GM12878 (cell line): ENCODE data around the gene ZBTB5. TPM values are rescaled to one million over a fixed set of nuclear protein-coding genes. Genes with fewer than 3 reads are reported as not detected.

Experiments used
- ATAC-seq: fragments of 200-7000 bp; cut with Tn5 transposase; 3 replicates; pipeline ENCODE4 v1.9.1; 2020; ENCODE audit warnings: mild to moderate bottlenecking, moderate library complexity
- BruUV-seq: library from RNA; stranded (reverse); fragments of 400-500 nt; replicated peaks from 2 replicates; lab custom pipeline; 2021; lab: Mats Ljungman, UMichigan
- CTCF ChIA-PET: fragments of 300-600 bp; sonication (Branson Sonifier 250); formaldehyde crosslinking; extraction: SDS; loops from one replicate; lab custom pipeline; 2021; ENCODE audit warnings: inconsistent platforms; lab: Yijun Ruan, JAX
- POLR2A ChIA-PET: fragments of 350-600 bp; formaldehyde crosslinking; extraction: SDS; loops from one replicate; lab custom pipeline; 2021; ENCODE audit warnings: inconsistent platforms; lab: Charles Lee
- RAD21 ChIA-PET: fragments of 300-600 bp; sonication (Branson Sonifier 250); formaldehyde crosslinking; loops from one replicate; lab custom pipeline; 2023; ENCODE audit warnings: antibody characterized with exemption; ENCODE audit not compliant: unreplicated experiment; lab: Charles Lee
- SMC1A ChIA-PET: fragments of 300-600 bp; sonication (Branson Sonifier 250); formaldehyde crosslinking; loops from one replicate; lab custom pipeline; 2023; ENCODE audit not compliant: unreplicated experiment, uncharacterized antibody; lab: Charles Lee
- DNase-seq: peaks from one replicate; pipeline ENCODE4 v3.0.0-alpha.2; 2011; ENCODE audit warnings: low read depth, low spot score
- FAIRE-seq: peaks from 3 replicates; lab custom pipeline; 2011; peaks lifted over from hg19 to GRCh38; lab: Jason Lieb, UNC
- H2AFZ ChIP-seq: 2 replicates; pipeline ENCODE4 v1.6.0; 2011; ENCODE audit warnings: low read depth, low read length, control low read depth; ENCODE audit not compliant: control insufficient read depth
- H3K27ac ChIP-seq: 2 replicates; pipeline ENCODE4 v1.5.1; 2011; ENCODE audit warnings: control low read depth; ENCODE audit not compliant: control insufficient read depth, insufficient read depth
- H3K27me3 ChIP-seq, 2 experiments: replicated peaks in 1 of 2; 2 replicates each; pipeline versions ENCODE4 v1.6.0 to v1.6.1; 2011; ENCODE audit warnings: low read length in 1 of 2; ENCODE audit not compliant: control insufficient read depth in 2 of 2, insufficient read depth in 2 of 2
- H3K36me3 ChIP-seq, 2 experiments: 2 replicates each; pipeline ENCODE4 v1.5.1; 2011; ENCODE audit warnings: low read length in 1 of 2; ENCODE audit not compliant: control insufficient read depth in 2 of 2, insufficient read depth in 2 of 2
- H3K4me1 ChIP-seq: 2 replicates; pipeline ENCODE4 v1.6.1; 2011; ENCODE audit warnings: mild to moderate bottlenecking, low read length, moderate library complexity, mixed read lengths; ENCODE audit not compliant: control insufficient read depth, insufficient read depth
- H3K4me2 ChIP-seq: 2 replicates; pipeline ENCODE4 v1.6.0; 2011; ENCODE audit warnings: control low read depth; ENCODE audit not compliant: control insufficient read depth, insufficient read depth
- H3K4me3 ChIP-seq: fragments of 200-600 bp; sonication (generic); 2 replicates; pipeline ENCODE4 v1.5.1; 2016
- H3K79me2 ChIP-seq: 2 replicates; pipeline ENCODE4 v1.6.0; 2011; ENCODE audit warnings: low read length; ENCODE audit not compliant: control insufficient read depth, insufficient read depth
- H3K9ac ChIP-seq: 2 replicates; pipeline ENCODE4 v1.8.0; 2011; ENCODE audit warnings: low read length, control low read depth, mixed read lengths; ENCODE audit not compliant: control insufficient read depth, insufficient read depth
- H3K9me3 ChIP-seq: replicated peaks from 3 replicates; pipeline ENCODE4 v1.5.1; 2011; ENCODE audit warnings: mild to moderate bottlenecking, low read length; ENCODE audit not compliant: control insufficient read depth, insufficient read depth
- H4K20me1 ChIP-seq: 2 replicates; pipeline ENCODE4 v1.6.0; 2011; ENCODE audit not compliant: control insufficient read depth, insufficient read depth
- CBX3 ChIP-seq: fragments of 200-600 bp; sonication (generic); IDR thresholded peaks from 2 replicates; pipeline ENCODE4 v1.6.1; 2016; ENCODE audit warnings: low read depth, borderline replicate concordance
- GABPA ChIP-seq: IDR thresholded peaks from 2 replicates; pipeline ENCODE4 v1.6.1; 2014; ENCODE audit warnings: antibody characterized with exemption, low read depth, mild to moderate bottlenecking, inconsistent platforms
- IRF4 ChIP-seq: IDR thresholded peaks from 2 replicates; pipeline ENCODE4 v1.6.1; 2011; ENCODE audit warnings: low read depth, low read length
- KLF5 ChIP-seq: fragments of 450-650 bp; IDR thresholded peaks from 2 replicates; pipeline ENCODE4 v1.6.1; 2014; ENCODE audit warnings: mild to moderate bottlenecking; ENCODE audit not compliant: partially characterized antibody
- POLR2A ChIP-seq: IDR thresholded peaks from 2 replicates; pipeline ENCODE4 v1.6.1; 2011; ENCODE audit warnings: low read depth, mild to moderate bottlenecking, low read length
- POLR2AphosphoS2 ChIP-seq: IDR thresholded peaks from 2 replicates; pipeline ENCODE4 v1.6.1; 2011; ENCODE audit warnings: low read depth, mild to moderate bottlenecking, low read length, improper control_type of control experiment, moderate library complexity
- SMAD5 ChIP-seq: IDR thresholded peaks from 2 replicates; pipeline ENCODE4 v1.6.1; 2016; ENCODE audit warnings: antibody characterized with exemption, low read depth
- SREBF1 ChIP-seq: IDR thresholded peaks from 2 replicates; pipeline ENCODE4 v1.6.1; 2012; ENCODE audit warnings: mild to moderate bottlenecking, low read length
- SUZ12 ChIP-seq: fragments of 200-600 bp; sonication (generic); IDR thresholded peaks from one replicate; pipeline ENCODE4 v1.6.1; 2018; ENCODE audit warnings: antibody characterized with exemption, mild to moderate bottlenecking; ENCODE audit not compliant: unreplicated experiment
- TARDBP ChIP-seq: IDR thresholded peaks from 2 replicates; pipeline ENCODE4 v1.6.1; 2016; ENCODE audit warnings: borderline replicate concordance
- WGBS: methylation state at CpG from one replicate; pipeline ENCODE4 v1.1.6; 2016; ENCODE audit warnings: low lambda C conversion rate; ENCODE audit not compliant: insufficient replicate concordance, insufficient coverage; ENCODE audit errors: missing lambda C conversion rate; 5-methylcytosine and 5-hydroxymethylcytosine counted together
- in situ Hi-C: fragments of 300-500 bp; cut with MboI; formaldehyde crosslinking; loops from 9 replicates; pipeline ENCODE4 v1.14.3; 2018; ENCODE audit warnings: mixed read lengths
- intact Hi-C: fragments of 100-400 bp; cut with micrococcal nuclease; formaldehyde crosslinking; loops from one replicate; pipeline ENCODE4 v1.14.2; 2022; ENCODE audit not compliant: unreplicated experiment
- polyA plus RNA-seq, 11 experiments: library from polyadenylated mRNA; depleted of rRNA in 4 of 11; unstranded in 6 of 11; stranded (reverse) in 5 of 11; fragments of >200 nt; fragmentation: Nextera tagmentation in 4 of 11; fragmentation: Illumina TruSeq in 1 of 11; extraction: Ambion mirVana in 4 of 11; extraction: Trizol in 1 of 11; gene quantifications; 1 replicate in 1 of 11; 2 replicates in 10 of 11; pipeline versions ENCODE4 v1.2.1 to v1.2.3, GENCODE V29; 2011 to 2016; ENCODE audit warnings: inconsistent platforms in 2 of 11, missing spikeins in 2 of 11, low read depth in 1 of 11
- total RNA-seq, 4 experiments: library from RNA; depleted of rRNA in 3 of 4; stranded (reverse); fragments of >200 nt in 3 of 4; fragmentation: Illumina TruSeq in 1 of 4; extraction: Trizol in 1 of 4; gene quantifications; 2 replicates each; pipeline versions ENCODE4 v1.2.1 to v1.2.3, GENCODE V29; 2013 to 2021
- TF ChIP-seq, protein P1 (sequence below): fragments of 450-650 bp; IDR thresholded peaks from 2 replicates; pipeline ENCODE4 v1.6.1; 2017; ENCODE audit warnings: mild to moderate bottlenecking, moderate library complexity

The ZBTB5 gene
- total and polyA plus RNA-seq, 10 of the 15 experiments (the other 5 are each of a cell fraction or from before 2014, with no cell fraction given), result 1.4 to 32.5 (median 12.1) TPM

DNA sequence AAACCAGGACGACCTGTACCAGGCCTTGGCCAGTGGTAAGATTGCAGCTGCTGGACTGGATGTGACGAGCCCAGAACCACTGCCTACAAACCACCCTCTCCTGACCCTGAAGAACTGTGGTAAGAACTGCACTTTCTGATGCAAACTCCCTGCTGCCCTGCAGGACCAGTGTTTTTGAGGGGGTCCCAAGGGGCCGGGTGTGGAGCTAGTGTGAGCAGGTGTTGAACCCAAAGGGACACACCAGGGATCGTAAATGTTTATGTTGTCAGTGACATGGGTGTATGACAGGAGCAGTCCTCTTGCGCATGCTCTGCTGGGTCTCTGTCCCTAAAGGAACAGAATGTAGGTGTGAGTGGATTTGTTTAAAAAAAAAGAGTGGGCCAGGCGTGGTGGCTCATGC is 33.2 kb downstream of the ZBTB5 start:
- DNase-seq (no peak), FAIRE-seq (no peak), ATAC-seq (no peak)
- H3K27me3 ChIP-seq, result no peaks in the 10 kb centered on the region
- ChIA-PET POLR2A (interaction anchor here (0.6 to 0.9 kb wide), 2 partner anchors 9 to 177 kb away, joined by 3 to 4 read pairs; partner anchors contain the start of gene GRHPR), RAD21 (interaction anchor here (1.3 kb wide), 1 partner anchor 10 kb away, joined by 3 read pairs; the partner anchor contains the start of gene GRHPR), CTCF (no interaction called here), SMC1A (interaction anchor here (1.1 kb wide), 1 partner anchor 17 kb away, joined by 4 read pairs; no protein-coding TSS in a partner anchor)
- H3K36me3 ChIP-seq, result peaks cover 29 to 38% of the 10 kb centered on the region in 2 experiments; a peak in 3 of 4 replicates
- H3K9me3 ChIP-seq, result no peaks in the 10 kb centered on the region
- H3K79me2 ChIP-seq, result no peaks in the 10 kb centered on the region
- H2AFZ ChIP-seq, result no peak overlapping the region
- BruUV-seq, result no TSS peak
- H3K4me1 ChIP-seq, result no peaks in the 10 kb centered on the region
- in situ Hi-C loops (no loop called here), intact Hi-C loops (no loop called here)
- no peak overlapping the region for H3K9ac ChIP-seq
- TF ChIP-seq TARDBP (no peak), SUZ12 (no peak)
- H3K4me3 ChIP-seq, result no peak overlapping the region
- H4K20me1 ChIP-seq, result no peaks in the 10 kb centered on the region
- no peak overlapping the region for H3K4me2 ChIP-seq
- WGBS, result 43% methylated on average over 6 of the region's 6 CpGs
- H3K27ac ChIP-seq, result no peak overlapping the region

DNA sequence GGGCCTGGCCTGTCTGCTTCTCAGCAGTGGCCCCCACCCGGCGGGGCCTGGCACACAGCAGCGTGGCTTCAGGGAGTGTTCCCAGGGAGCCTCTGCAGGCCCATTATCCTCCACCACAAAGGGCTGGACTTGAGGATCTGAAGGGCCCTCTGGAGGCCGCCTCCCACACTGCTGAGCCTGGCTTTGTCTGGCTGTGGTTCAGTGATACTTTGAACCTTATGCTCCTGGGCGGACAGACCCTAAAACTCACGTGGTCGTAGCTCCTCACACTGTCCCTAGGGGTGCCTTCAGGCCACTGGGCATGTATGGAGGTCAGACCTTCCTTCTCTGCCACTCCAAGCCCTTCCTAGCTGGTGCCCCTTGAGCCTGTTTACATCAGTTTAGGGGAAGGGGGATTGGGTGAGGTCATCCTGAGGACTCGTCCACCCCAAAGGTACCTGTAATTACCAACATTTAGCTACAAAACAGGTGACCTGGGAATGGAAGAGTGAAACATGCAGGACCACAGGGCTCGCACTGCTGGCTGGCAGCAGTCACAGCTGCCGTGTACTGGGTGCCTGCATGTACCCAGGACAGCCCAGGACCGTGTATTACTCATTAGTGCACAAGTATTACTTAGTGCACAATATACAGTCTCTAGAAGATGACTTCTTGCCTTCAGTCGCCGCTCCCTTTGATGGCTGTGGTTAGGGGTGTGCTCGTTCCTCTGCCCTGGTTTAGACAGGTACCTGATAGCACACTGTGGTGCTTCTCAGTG is 34.2 kb downstream of the ZBTB5 start:
- Histone ChIP-seq H4K20me1 (0 out of 2 replicates have a peak, but pooled peaks cover under 1% of the 10 kb centered on the region), H2AFZ (no peak overlapping the region), H3K4me1 (no peaks in the 10 kb centered on the region), H3K9me3 (no peaks in the 10 kb centered on the region), H3K27ac (no peak overlapping the region), H3K27me3 (no peaks in the 10 kb centered on the region), H3K36me3 (peaks cover 31 to 42% of the 10 kb centered on the region in 2 experiments; a peak in 3 of 4 replicates), H3K4me3 (no peak overlapping the region), H3K79me2 (no peaks in the 10 kb centered on the region; the same call in 1 of the 2 replicates), H3K4me2 (no peak overlapping the region), H3K9ac (no peak overlapping the region)
- no TSS peak for BruUV-seq
- in situ Hi-C loops (no loop called here), intact Hi-C loops (no loop called here)
- no peak for DNase-seq
- RAD21 ChIA-PET, result no interaction called here
- 91% methylated on average over 14 of the region's 14 CpGs for WGBS
- no peak for FAIRE-seq
- POLR2A ChIA-PET, result interaction anchor here (0.5 to 1.1 kb wide), 4 partner anchors 9 to 178 kb away, joined by 3 read pairs; partner anchors contain the start of gene GRHPR
- SMC1A ChIA-PET, result interaction anchor here (1.1 to 1.2 kb wide), 2 partner anchors 16 to 526 kb away, joined by 4 to 5 read pairs; no protein-coding TSS in a partner anchor
- ATAC-seq, result peak; percentile 31; the same call in 2 of the 3 replicates
- TF ChIP-seq IRF4, result no peak
- 0 out of 2 replicates have a peak, but pooled peaks have one; percentile 28 for TF ChIP-seq POLR2AphosphoS2
- TF ChIP-seq, protein P1, sequence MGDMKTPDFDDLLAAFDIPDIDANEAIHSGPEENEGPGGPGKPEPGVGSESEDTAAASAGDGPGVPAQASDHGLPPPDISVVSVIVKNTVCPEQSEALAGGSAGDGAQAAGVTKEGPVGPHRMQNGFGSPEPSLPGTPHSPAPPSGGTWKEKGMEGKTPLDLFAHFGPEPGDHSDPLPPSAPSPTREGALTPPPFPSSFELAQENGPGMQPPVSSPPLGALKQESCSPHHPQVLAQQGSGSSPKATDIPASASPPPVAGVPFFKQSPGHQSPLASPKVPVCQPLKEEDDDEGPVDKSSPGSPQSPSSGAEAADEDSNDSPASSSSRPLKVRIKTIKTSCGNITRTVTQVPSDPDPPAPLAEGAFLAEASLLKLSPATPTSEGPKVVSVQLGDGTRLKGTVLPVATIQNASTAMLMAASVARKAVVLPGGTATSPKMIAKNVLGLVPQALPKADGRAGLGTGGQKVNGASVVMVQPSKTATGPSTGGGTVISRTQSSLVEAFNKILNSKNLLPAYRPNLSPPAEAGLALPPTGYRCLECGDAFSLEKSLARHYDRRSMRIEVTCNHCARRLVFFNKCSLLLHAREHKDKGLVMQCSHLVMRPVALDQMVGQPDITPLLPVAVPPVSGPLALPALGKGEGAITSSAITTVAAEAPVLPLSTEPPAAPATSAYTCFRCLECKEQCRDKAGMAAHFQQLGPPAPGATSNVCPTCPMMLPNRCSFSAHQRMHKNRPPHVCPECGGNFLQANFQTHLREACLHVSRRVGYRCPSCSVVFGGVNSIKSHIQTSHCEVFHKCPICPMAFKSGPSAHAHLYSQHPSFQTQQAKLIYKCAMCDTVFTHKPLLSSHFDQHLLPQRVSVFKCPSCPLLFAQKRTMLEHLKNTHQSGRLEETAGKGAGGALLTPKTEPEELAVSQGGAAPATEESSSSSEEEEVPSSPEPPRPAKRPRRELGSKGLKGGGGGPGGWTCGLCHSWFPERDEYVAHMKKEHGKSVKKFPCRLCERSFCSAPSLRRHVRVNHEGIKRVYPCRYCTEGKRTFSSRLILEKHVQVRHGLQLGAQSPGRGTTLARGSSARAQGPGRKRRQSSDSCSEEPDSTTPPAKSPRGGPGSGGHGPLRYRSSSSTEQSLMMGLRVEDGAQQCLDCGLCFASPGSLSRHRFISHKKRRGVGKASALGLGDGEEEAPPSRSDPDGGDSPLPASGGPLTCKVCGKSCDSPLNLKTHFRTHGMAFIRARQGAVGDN, result no peak
- TF ChIP-seq KLF5, result no peak
- 0 out of 2 replicates have a peak, but pooled peaks have one; percentile 38 for TF ChIP-seq POLR2A
- no peak for TF ChIP-seq GABPA
- 0 out of 2 replicates have a peak, but pooled peaks have one; percentile 3 for TF ChIP-seq SMAD5
- no peak for TF ChIP-seq SREBF1
- TF ChIP-seq CBX3, result no peak
- CTCF ChIA-PET, result interaction anchor here (0.5 to 1.1 kb wide), 3 partner anchors 20 to 29 kb away, joined by 3 read pairs; no protein-coding TSS in a partner anchor
